H9 (cell line): ENCODE measurements around the gene FAM114A1. TPM values are rescaled to one million over a fixed set of nuclear protein-coding genes. Genes with fewer than 3 reads are reported as not detected.

Experiments used
- DNase-seq: peaks from one replicate; pipeline ENCODE4 v3.0.0-alpha.2; 2017
- H2AFZ ChIP-seq: one replicate; pipeline ENCODE4 v1.6.1; 2013; ENCODE audit warnings: mild to moderate bottlenecking, low read length, control low read depth, moderate library complexity
- H2AK5ac ChIP-seq: 2 replicates; pipeline ENCODE4 v1.6.1; 2013; ENCODE audit warnings: low read length, control low read depth, mixed read lengths; ENCODE audit not compliant: insufficient read length
- H2BK120ac ChIP-seq: one replicate; pipeline ENCODE4 v1.6.1; 2013; ENCODE audit warnings: low read depth, mild to moderate bottlenecking, low read length, control low read depth, inconsistent platforms; ENCODE audit not compliant: poor library complexity, severe bottlenecking
- H2BK12ac ChIP-seq: 2 replicates; pipeline ENCODE4 v1.6.1; 2013; ENCODE audit warnings: low read length, control low read depth, mixed read lengths, low read depth; ENCODE audit not compliant: insufficient read length
- H2BK15ac ChIP-seq: 2 replicates; pipeline ENCODE4 v1.6.1; 2013; ENCODE audit warnings: low read depth, low read length, control low read depth
- H2BK20ac ChIP-seq: one replicate; pipeline ENCODE4 v1.6.1; 2013; ENCODE audit warnings: low read depth, mild to moderate bottlenecking, low read length, control low read depth, inconsistent platforms; ENCODE audit not compliant: poor library complexity, severe bottlenecking
- H2BK5ac ChIP-seq: 2 replicates; pipeline ENCODE4 v1.6.1; 2013; ENCODE audit warnings: low read length, control low read depth, mixed read lengths; ENCODE audit not compliant: insufficient read length
- H3K14ac ChIP-seq: 2 replicates; pipeline ENCODE4 v1.6.1; 2013; ENCODE audit warnings: low read length, control low read depth; ENCODE audit not compliant: insufficient read depth
- H3K18ac ChIP-seq: 2 replicates; pipeline ENCODE4 v1.6.1; 2013; ENCODE audit warnings: low read depth, mild to moderate bottlenecking, mixed read lengths, low read length, control low read depth; ENCODE audit not compliant: insufficient read length
- H3K23ac ChIP-seq: 2 replicates; pipeline ENCODE4 v1.6.1; 2013; ENCODE audit warnings: low read length, control low read depth, mixed read lengths, low read depth; ENCODE audit not compliant: insufficient read length
- H3K23me2 ChIP-seq: 2 replicates; pipeline ENCODE4 v1.6.1; 2013; ENCODE audit warnings: low read depth, mild to moderate bottlenecking, mixed read lengths, low read length, control low read depth; ENCODE audit not compliant: insufficient read length, poor library complexity, severe bottlenecking
- H3K27ac ChIP-seq: 2 replicates; pipeline ENCODE4 v1.5.1; 2013; ENCODE audit warnings: low read length, control low read depth, mixed read lengths, low read depth; ENCODE audit not compliant: insufficient read length
- H3K27me3 ChIP-seq: 2 replicates; pipeline ENCODE4 v1.6.1; 2013; ENCODE audit warnings: low read length, control low read depth, inconsistent platforms; ENCODE audit not compliant: insufficient read depth
- H3K4ac ChIP-seq: 2 replicates; pipeline ENCODE4 v1.6.1; 2013; ENCODE audit warnings: low read depth, mild to moderate bottlenecking, control low read depth, inconsistent platforms, low read length, moderate library complexity
- H3K4me1 ChIP-seq: 2 replicates; pipeline ENCODE4 v1.6.1; 2013; ENCODE audit warnings: low read length, control low read depth, inconsistent platforms; ENCODE audit not compliant: insufficient read depth
- H3K4me2 ChIP-seq: 2 replicates; pipeline ENCODE4 v1.6.1; 2013; ENCODE audit warnings: low read length, control low read depth, mixed read lengths; ENCODE audit not compliant: insufficient read length, insufficient read depth
- H3K56ac ChIP-seq: 2 replicates; pipeline ENCODE4 v1.6.1; 2013; ENCODE audit warnings: low read depth, mild to moderate bottlenecking, mixed read lengths, low read length, control low read depth; ENCODE audit not compliant: insufficient read length
- H3K79me1 ChIP-seq: 2 replicates; pipeline ENCODE4 v1.6.1; 2013; ENCODE audit warnings: low read depth, mild to moderate bottlenecking, moderate library complexity, low read length, control low read depth, inconsistent platforms; ENCODE audit not compliant: insufficient read depth, poor library complexity, severe bottlenecking
- H3K79me2 ChIP-seq: 2 replicates; pipeline ENCODE4 v1.6.1; 2013; ENCODE audit warnings: low read length, control low read depth, inconsistent platforms; ENCODE audit not compliant: insufficient read depth
- H3K9ac ChIP-seq: 2 replicates; pipeline ENCODE4 v1.6.1; 2013; ENCODE audit warnings: low read length, control low read depth, mixed read lengths; ENCODE audit not compliant: insufficient read length; ENCODE audit errors: extremely low read depth
- H3K9me3 ChIP-seq: one replicate; pipeline ENCODE4 v1.6.1; 2013; ENCODE audit warnings: low read depth, low read length, inconsistent platforms; ENCODE audit not compliant: control insufficient read depth
- H3T11ph ChIP-seq: one replicate; pipeline ENCODE4 v1.6.1; 2013; ENCODE audit warnings: mild to moderate bottlenecking, low read length, control low read depth, inconsistent platforms
- H4K20me1 ChIP-seq: one replicate; pipeline ENCODE4 v1.6.1; 2013; ENCODE audit not compliant: control insufficient read depth, insufficient read length, insufficient read depth
- H4K5ac ChIP-seq: 2 replicates; pipeline ENCODE4 v1.6.1; 2013; ENCODE audit warnings: low read depth, mild to moderate bottlenecking, mixed read lengths, low read length, control low read depth; ENCODE audit not compliant: insufficient read length
- H4K8ac ChIP-seq: replicated peaks from 2 replicates; pipeline ENCODE4 v1.6.1; 2013; ENCODE audit warnings: low read length, control low read depth, mixed read lengths, low read depth; ENCODE audit not compliant: insufficient read length
- H4K91ac ChIP-seq: 2 replicates; pipeline ENCODE4 v1.6.1; 2013; ENCODE audit warnings: low read depth, mild to moderate bottlenecking, moderate library complexity, mixed read lengths, low read length, control low read depth; ENCODE audit not compliant: insufficient read length
- H3K27ac Mint-ChIP-seq, 3 experiments: 2 replicates in 2 of 3; 3 replicates in 1 of 3; pipeline ENCODE4 v1.8.0; 2020 to 2021; ENCODE audit warnings: mixed read lengths in 3 of 3, mild to moderate bottlenecking in 1 of 3, moderate library complexity in 1 of 3
- H3K27me3 Mint-ChIP-seq: 2 replicates; pipeline ENCODE4 v1.8.0; 2021; ENCODE audit warnings: low read depth, mild to moderate bottlenecking, moderate library complexity, mixed read lengths
- H3K36me3 Mint-ChIP-seq, 3 experiments: 2 replicates in 2 of 3; 3 replicates in 1 of 3; pipeline ENCODE4 v1.8.0; 2020 to 2021; ENCODE audit warnings: low read depth in 3 of 3, mixed read lengths in 3 of 3; ENCODE audit not compliant: insufficient read depth in 1 of 3
- H3K4me1 Mint-ChIP-seq, 2 experiments: 2 replicates each; pipeline ENCODE4 v1.8.0; 2020; ENCODE audit warnings: mixed read lengths in 2 of 2
- H3K4me3 Mint-ChIP-seq, 2 experiments: 2 replicates in 1 of 2; 3 replicates in 1 of 2; pipeline ENCODE4 v1.8.0; 2020 to 2021; ENCODE audit warnings: mild to moderate bottlenecking in 2 of 2, mixed read lengths in 2 of 2, moderate library complexity in 1 of 2
- H3K9me3 Mint-ChIP-seq, 2 experiments: 2 replicates in 1 of 2; 3 replicates in 1 of 2; pipeline ENCODE4 v1.8.0; 2020; ENCODE audit warnings: mild to moderate bottlenecking in 2 of 2, mixed read lengths in 2 of 2, moderate library complexity in 1 of 2
- WGBS: extraction: QIAGEN DNeasy Blood & Tissue Kit; methylation state at CpG from one replicate; pipeline ENCODE4 v1.1.7; 2013; ENCODE audit warnings: missing lambda C conversion rate, low lambda C conversion rate, mixed read lengths; ENCODE audit not compliant: insufficient read length; ENCODE audit errors: extremely low coverage; 5-methylcytosine and 5-hydroxymethylcytosine counted together
- total RNA-seq: library from RNA; stranded (reverse); gene quantifications from 2 replicates; pipeline ENCODE4 v1.2.1, GENCODE V29; 2021
- TF ChIP-seq, protein P1 (sequence below): fragments of 200-600 bp; sonication (generic); conservative IDR thresholded peaks from 3 replicates; pipeline ENCODE4 v1.8.0; 2021; ENCODE audit warnings: antibody characterized with exemption, mild to moderate bottlenecking

Gene FAM114A1
- total RNA-seq, 1 experiment from 2014 or later, result 9.9 TPM

DNA sequence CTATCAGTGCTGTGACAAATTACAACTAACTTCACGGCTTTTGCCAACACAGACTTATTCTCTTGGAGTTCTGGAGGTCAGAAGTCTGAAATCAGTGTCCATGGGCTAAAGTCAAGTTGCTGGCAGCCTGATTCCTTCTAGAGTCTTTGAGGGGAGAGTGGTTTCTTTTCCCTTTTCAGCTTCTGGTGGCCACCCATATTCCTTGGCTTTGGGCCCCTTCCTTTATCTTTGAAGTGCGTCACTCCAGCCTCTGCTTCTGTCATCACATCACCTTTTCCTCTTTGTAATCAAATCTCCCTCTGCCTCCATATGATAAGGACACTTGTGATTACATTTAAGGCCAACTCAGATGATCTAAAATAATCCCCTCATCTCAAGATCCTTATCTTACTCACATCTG, 9.0 kb downstream of the FAM114A1 start:
- H4K8ac ChIP-seq, result no peak overlapping the region
- H3K4ac ChIP-seq, result no peak overlapping the region
- H4K5ac ChIP-seq, result no peak overlapping the region
- Mint-ChIP-seq H3K36me3 (peaks cover 5 to 12% (median 6%) of the 10 kb centered on the region in 3 experiments; a peak in 5 of 7 replicates), H3K27ac (no peak overlapping the region), H3K4me1 (no peaks in the 10 kb centered on the region), H3K27me3 (no peaks in the 10 kb centered on the region), H3K4me3 (no peak overlapping the region), H3K9me3 (peaks cover 0 to 4% of the 10 kb centered on the region in 2 experiments; a peak in 2 of 5 replicates)
- WGBS, result no CpG with 5 or more reads among the region's 2 CpGs
- no peak overlapping the region for H3K14ac ChIP-seq
- no peaks in the 10 kb centered on the region for H3K23me2 ChIP-seq
- H4K20me1 ChIP-seq, result no peaks in the 10 kb centered on the region
- no peak overlapping the region for H2AK5ac ChIP-seq
- no peak overlapping the region for H4K91ac ChIP-seq
- H3K4me1 ChIP-seq, result no peaks in the 10 kb centered on the region
- H3K27me3 ChIP-seq, result no peaks in the 10 kb centered on the region
- H3T11ph ChIP-seq, result no peak overlapping the region
- no peak overlapping the region for H3K23ac ChIP-seq
- H2BK20ac ChIP-seq, result no peak overlapping the region
- TF ChIP-seq, protein P1, sequence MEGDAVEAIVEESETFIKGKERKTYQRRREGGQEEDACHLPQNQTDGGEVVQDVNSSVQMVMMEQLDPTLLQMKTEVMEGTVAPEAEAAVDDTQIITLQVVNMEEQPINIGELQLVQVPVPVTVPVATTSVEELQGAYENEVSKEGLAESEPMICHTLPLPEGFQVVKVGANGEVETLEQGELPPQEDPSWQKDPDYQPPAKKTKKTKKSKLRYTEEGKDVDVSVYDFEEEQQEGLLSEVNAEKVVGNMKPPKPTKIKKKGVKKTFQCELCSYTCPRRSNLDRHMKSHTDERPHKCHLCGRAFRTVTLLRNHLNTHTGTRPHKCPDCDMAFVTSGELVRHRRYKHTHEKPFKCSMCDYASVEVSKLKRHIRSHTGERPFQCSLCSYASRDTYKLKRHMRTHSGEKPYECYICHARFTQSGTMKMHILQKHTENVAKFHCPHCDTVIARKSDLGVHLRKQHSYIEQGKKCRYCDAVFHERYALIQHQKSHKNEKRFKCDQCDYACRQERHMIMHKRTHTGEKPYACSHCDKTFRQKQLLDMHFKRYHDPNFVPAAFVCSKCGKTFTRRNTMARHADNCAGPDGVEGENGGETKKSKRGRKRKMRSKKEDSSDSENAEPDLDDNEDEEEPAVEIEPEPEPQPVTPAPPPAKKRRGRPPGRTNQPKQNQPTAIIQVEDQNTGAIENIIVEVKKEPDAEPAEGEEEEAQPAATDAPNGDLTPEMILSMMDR, result no peak
- H3K18ac ChIP-seq, result no peak overlapping the region
- no peak overlapping the region for H2BK5ac ChIP-seq
- no peaks in the 10 kb centered on the region for H3K79me2 ChIP-seq
- H3K56ac ChIP-seq, result no peak overlapping the region
- H3K27ac ChIP-seq, result no peak overlapping the region
- no peak overlapping the region for H2AFZ ChIP-seq
- no peak overlapping the region for H3K4me2 ChIP-seq
- H3K9me3 ChIP-seq, result no peaks in the 10 kb centered on the region
- no peak overlapping the region for H2BK12ac ChIP-seq
- no peak overlapping the region for H3K9ac ChIP-seq
- DNase-seq, result no peak
- H2BK120ac ChIP-seq, result no peak overlapping the region
- no peaks in the 10 kb centered on the region for H3K79me1 ChIP-seq
- no peak overlapping the region for H2BK15ac ChIP-seq
